Esophagus mucosa (tissue), 1 donor: ENCODE measurements around the gene USH1C. TPM values are rescaled to one million over a fixed set of nuclear protein-coding genes. Genes with fewer than 3 reads are reported as not detected.

Source experiments
- ATAC-seq: fragments of 200-7000 bp; cut with Tn5 transposase; one replicate; pipeline ENCODE4 v1.9.1; 2020
- total RNA-seq: library from RNA; stranded (reverse); gene quantifications from one replicate; pipeline ENCODE4 v1.2.4, GENCODE V29; 2023
- donor health status: DM: yes; HTN: yes; CAD: no.

Gene USH1C
- total RNA-seq, 1 donor from 2014 or later = 0.12 TPM

GRCh38 chr11:17502630-17503029, 41.6 kb downstream of the USH1C start:
- ATAC-seq = no peak

GRCh38 chr11:17500673-17501072, 43.5 kb downstream of the USH1C start:
- ATAC-seq = no peak

- ATAC-seq = peak; percentile 35
Observed at GRCh38 chr11:17498475-17498874, 45.7 kb downstream of the USH1C start.

- ATAC-seq = peak; percentile 49
Observed at GRCh38 chr11:17498058-17498457, 46.2 kb downstream of the USH1C start.

GRCh38 chr11:17496406-17496805, 47.8 kb downstream of the USH1C start:
- no peak for ATAC-seq

- ATAC-seq = no peak
Observed at GRCh38 chr11:17494019-17494418, 50.2 kb downstream of the USH1C start.

GRCh38 chr11:17490938-17491337, 53.3 kb downstream of the USH1C start:
- ATAC-seq = no peak

- no peak for ATAC-seq
Observed at GRCh38 chr11:17490232-17490631, 54.0 kb downstream of the USH1C start.

GRCh38 chr11:17489751-17490150, 54.5 kb downstream of the USH1C start:
- ATAC-seq = no peak

- no peak for ATAC-seq
Observed at GRCh38 chr11:17488563-17488962, 55.7 kb downstream of the USH1C start.

- no peak for ATAC-seq
Observed at GRCh38 chr11:17486646-17487045, 57.6 kb downstream of the USH1C start.

GRCh38 chr11:17483505-17483904, 60.7 kb downstream of the USH1C start:
- ATAC-seq = no peak

GRCh38 chr11:17481905-17482304, 62.3 kb downstream of the USH1C start:
- no peak for ATAC-seq

- ATAC-seq = no peak
Observed at GRCh38 chr11:17479284-17480214, 64.7 kb downstream of the USH1C start.

GRCh38 chr11:17478070-17478469, 66.1 kb downstream of the USH1C start:
- ATAC-seq = no peak

GRCh38 chr11:17477361-17477760, 66.9 kb downstream of the USH1C start:
- no peak for ATAC-seq

- ATAC-seq = no peak
Observed at GRCh38 chr11:17477084-17477333, 67.2 kb downstream of the USH1C start.

GRCh38 chr11:17476317-17477083, 67.7 kb downstream of the USH1C start, which contains the start of gene ABCC8:
Gene ABCC8, minus strand, starts transcription at chr11:17476845. Its CDS starts 69 bp downstream, at chr11:17476776.
- no peak for ATAC-seq

GRCh38 chr11:17475666-17476316, 68.4 kb downstream of the USH1C start:
- no peak for ATAC-seq

GRCh38 chr11:17473071-17473744, 71.0 kb downstream of the USH1C start:
- no peak for ATAC-seq

GRCh38 chr11:17472467-17472866, 71.7 kb downstream of the USH1C start:
- ATAC-seq = no peak

GRCh38 chr11:17471501-17471900, 72.7 kb downstream of the USH1C start:
- no peak for ATAC-seq

- no peak for ATAC-seq
Observed at GRCh38 chr11:17469998-17470397, 74.2 kb downstream of the USH1C start.
